ENCODE results near the gene UNC13B. TPM values are rescaled to one million over a fixed set of nuclear protein-coding genes. Genes with fewer than 3 reads are reported as not detected.

The UNC13B gene
- total RNA-seq, 1 experiment from 2014 or later, result 17.6 TPM

- no TSS peak for BruUV-seq (replicated peaks)
- intact Hi-C loops (cut with micrococcal nuclease), result no loop called here
These were observed 173.4 kb downstream of the UNC13B start for GRCh38 chr9:35335164-35335563.

GRCh38 chr9:35338086-35338485 is 176.3 kb downstream of the UNC13B start:
- DNase-seq (ENCODE audit: low read depth, low spot score) (no peak), ATAC-seq (no peak)
- ChIA-PET RAD21 (ENCODE audit: low non-redundant PET in 1 of 2, low total read pairs in 2 of 2, uncharacterized antibody in 2 of 2, unreplicated experiment in 2 of 2) (no interaction called here), CTCF (no interaction called here), POLR2A (no interaction called here)
- intact Hi-C loops (cut with micrococcal nuclease), result no loop called here
- Histone ChIP-seq H3K4me2 (ENCODE audit: low read length) (no peak overlapping the region), H3K4me3 (replicated peaks in 1 of 2; ENCODE audit: low read depth in 1 of 2, low read length in 2 of 2) (no peak overlapping the region), H3K27ac (ENCODE audit: low read depth, low read length) (no peak overlapping the region), H3K9me3 (ENCODE audit: control insufficient read depth in 1 of 2, insufficient read depth in 1 of 2, low read depth in 1 of 2, low read length in 2 of 2) (no peaks in the 10 kb centered on the region), H3K9me2 (ENCODE audit: insufficient read depth) (no peaks in the 10 kb centered on the region), H3K9ac (ENCODE audit: low read length) (no peak overlapping the region), H4K20me1 (ENCODE audit: insufficient read depth) (no peaks in the 10 kb centered on the region), H3K79me2 (ENCODE audit: insufficient read depth, low read length) (no peaks in the 10 kb centered on the region), H2AFZ (ENCODE audit: low read depth, low read length, poor library complexity, severe bottlenecking) (no peak overlapping the region), H3K36me3 (ENCODE audit: control insufficient read depth in 1 of 2, insufficient read depth in 2 of 2, low read length in 2 of 2) (no peaks in the 10 kb centered on the region), H3K4me1 (ENCODE audit: control insufficient read depth in 1 of 2, insufficient read depth in 2 of 2, low read length in 2 of 2) (no peaks in the 10 kb centered on the region), H3K27me3 (ENCODE audit: insufficient read depth, low read length) (no peaks in the 10 kb centered on the region)
- BruUV-seq (replicated peaks), result no TSS peak
- TF ChIP-seq SIN3A (IDR thresholded peaks at IDR 0.05; ENCODE audit: low read depth), result no peak
- TF ChIP-seq ZFX (IDR thresholded peaks at IDR 0.05), result no peak
- no peak for TF ChIP-seq ZBTB33 (IDR thresholded peaks at IDR 0.05; ENCODE audit: extremely low read depth, insufficient replicate concordance, low read length)
- no peak for TF ChIP-seq SP1 (IDR thresholded peaks at IDR 0.05; ENCODE audit: low read depth)
- TF ChIP-seq ZNF274 (IDR thresholded peaks at IDR 0.05; ENCODE audit: low read depth, low read length), result no peak
- TF ChIP-seq FOSL1 (IDR thresholded peaks at IDR 0.05; ENCODE audit: low read depth), result no peak
- no peak for TF ChIP-seq MAX (IDR thresholded peaks at IDR 0.05)
- no peak for TF ChIP-seq ATF3 (IDR thresholded peaks at IDR 0.05)
- no peak for TF ChIP-seq TCF7L2 (IDR thresholded peaks at IDR 0.05; ENCODE audit: borderline replicate concordance, extremely low read depth, insufficient read depth, insufficient read length)
- TF ChIP-seq JUND (IDR thresholded peaks at IDR 0.05), result no peak
- TF ChIP-seq EZH2phosphoT487 (IDR thresholded peaks at IDR 0.05; ENCODE audit: borderline replicate concordance), result no peak
- no peak for TF ChIP-seq ELF1 (IDR thresholded peaks at IDR 0.05; ENCODE audit: borderline replicate concordance, low read depth)

More at GRCh38 chr9:35335164-35335563, 173.4 kb downstream of the UNC13B start:
- H4K20me1 ChIP-seq (ENCODE audit: insufficient read depth), result no peaks in the 10 kb centered on the region
- no peaks in the 10 kb centered on the region for H3K4me1 ChIP-seq (ENCODE audit: control insufficient read depth in 1 of 2, insufficient read depth in 2 of 2, low read length in 2 of 2)
- DNase-seq (ENCODE audit: low read depth, low spot score) (no peak), ATAC-seq (no peak)
- no peaks in the 10 kb centered on the region for H3K36me3 ChIP-seq (ENCODE audit: control insufficient read depth in 1 of 2, insufficient read depth in 2 of 2, low read length in 2 of 2)
- no peak overlapping the region for H2AFZ ChIP-seq (ENCODE audit: low read depth, low read length, poor library complexity, severe bottlenecking)
- ChIA-PET POLR2A (no interaction called here), RAD21 (ENCODE audit: low non-redundant PET in 1 of 2, low total read pairs in 2 of 2, uncharacterized antibody in 2 of 2, unreplicated experiment in 2 of 2) (no interaction called here), CTCF (no interaction called here)
- H3K9me3 ChIP-seq (ENCODE audit: control insufficient read depth in 1 of 2, insufficient read depth in 1 of 2, low read depth in 1 of 2, low read length in 2 of 2), result no peaks in the 10 kb centered on the region
- TF ChIP-seq EGR1 (IDR thresholded peaks at IDR 0.05; ENCODE audit: low read depth), result no peak
- TF ChIP-seq TCF7L2 (IDR thresholded peaks at IDR 0.05; ENCODE audit: borderline replicate concordance, extremely low read depth, insufficient read depth, insufficient read length), result no peak
- TF ChIP-seq EZH2 (IDR thresholded peaks at IDR 0.05), result no peak
- no peak for TF ChIP-seq SRF (IDR thresholded peaks at IDR 0.05; ENCODE audit: low read depth)
- TF ChIP-seq CEBPB (IDR thresholded peaks at IDR 0.05; ENCODE audit: low read depth), result no peak
- TF ChIP-seq CBX3 (IDR thresholded peaks at IDR 0.05; ENCODE audit: low read depth), result no peak
- no peak for TF ChIP-seq ATF3 (IDR thresholded peaks at IDR 0.05)
- TF ChIP-seq SIN3A (IDR thresholded peaks at IDR 0.05; ENCODE audit: low read depth), result no peak
- TF ChIP-seq YY1 (IDR thresholded peaks at IDR 0.05; ENCODE audit: extremely low read depth, insufficient replicate concordance, low read depth, low read length), result no peak
- TF ChIP-seq FOSL1 (IDR thresholded peaks at IDR 0.05; ENCODE audit: low read depth), result no peak
- no peak for TF ChIP-seq RAD21 (IDR thresholded peaks at IDR 0.05; ENCODE audit: low read depth)
- no peak for TF ChIP-seq ZNF274 (IDR thresholded peaks at IDR 0.05; ENCODE audit: low read depth, low read length)
- TF ChIP-seq ELF1 (IDR thresholded peaks at IDR 0.05; ENCODE audit: borderline replicate concordance, low read depth), result no peak
- TF ChIP-seq ZFX (IDR thresholded peaks at IDR 0.05), result no peak
- no peak overlapping the region for H3K4me3 ChIP-seq (replicated peaks in 1 of 2; ENCODE audit: low read depth in 1 of 2, low read length in 2 of 2)
- no peaks in the 10 kb centered on the region for H3K27me3 ChIP-seq (ENCODE audit: insufficient read depth, low read length)
- H3K9ac ChIP-seq (ENCODE audit: low read length), result no peak overlapping the region
- H3K79me2 ChIP-seq (ENCODE audit: insufficient read depth, low read length), result no peaks in the 10 kb centered on the region
- H3K4me2 ChIP-seq (ENCODE audit: low read length), result no peak overlapping the region
- H3K27ac ChIP-seq (ENCODE audit: low read depth, low read length), result no peak overlapping the region
- H3K9me2 ChIP-seq (ENCODE audit: insufficient read depth), result no peaks in the 10 kb centered on the region
